SK-MEL-5 (cell line): ENCODE measurements around the gene SURF4. TPM values are rescaled to one million over a fixed set of nuclear protein-coding genes. Genes with fewer than 3 reads are reported as not detected.
A peak's percentile ranks its signal among the peaks of the same experiment; 100 is the strongest.
"Not testable (repeated sequence)": the region's sequence is repeated elsewhere in the genome, so short reads cannot be mapped to it uniquely, and the experiment has no call there.

Experiments
- DNase-seq: peaks from one replicate; pipeline ENCODE4 v3.0.0-alpha.2; 2016; ENCODE audit warnings: low read depth, low spot score
- in situ Hi-C: cut with HindIII; loops from 2 replicates; pipeline ENCODE4 v1.10.0; 2016; ENCODE audit warnings: low sequenced_read_pairs, high pct_unique_total_duplicates, low pct_unique_long_range_greater_than_20kb
- total RNA-seq: library from RNA; depleted of rRNA; stranded (reverse); fragments of >200 nt; shearing (Covaris generic); gene quantifications from 2 replicates; pipeline ENCODE4 v1.2.3, GENCODE V29; 2014

Gene SURF4
- total RNA-seq, 1 experiment from 2014 or later = 490 TPM

- no peak for DNase-seq
- in situ Hi-C loops = no loop called here
Observed at GRCh38 chr9:133402689-133403088, 26.8 kb upstream of the SURF4 start.

DNA sequence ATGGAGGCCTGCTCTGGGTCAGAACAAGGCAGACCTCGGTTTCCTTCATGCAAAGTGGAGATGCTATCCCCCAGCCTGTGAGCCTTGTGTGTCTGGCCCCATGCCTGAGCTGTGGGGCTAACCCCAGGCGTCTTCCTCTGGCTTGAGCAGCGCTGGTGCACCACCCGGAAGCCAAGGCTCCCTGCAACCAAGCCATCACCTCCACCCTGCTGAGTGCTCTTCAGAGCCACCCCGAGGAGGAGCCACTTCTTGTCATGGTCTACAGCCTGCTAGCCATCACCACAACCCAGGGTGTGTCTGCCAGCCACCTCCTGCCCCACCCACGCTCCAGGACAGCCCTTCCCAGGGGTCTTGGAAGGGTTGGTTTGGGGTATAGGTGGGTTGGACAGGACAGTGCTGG lies 25.7 kb upstream of the SURF4 start:
- in situ Hi-C loops = no loop called here
- DNase-seq = no peak

DNA sequence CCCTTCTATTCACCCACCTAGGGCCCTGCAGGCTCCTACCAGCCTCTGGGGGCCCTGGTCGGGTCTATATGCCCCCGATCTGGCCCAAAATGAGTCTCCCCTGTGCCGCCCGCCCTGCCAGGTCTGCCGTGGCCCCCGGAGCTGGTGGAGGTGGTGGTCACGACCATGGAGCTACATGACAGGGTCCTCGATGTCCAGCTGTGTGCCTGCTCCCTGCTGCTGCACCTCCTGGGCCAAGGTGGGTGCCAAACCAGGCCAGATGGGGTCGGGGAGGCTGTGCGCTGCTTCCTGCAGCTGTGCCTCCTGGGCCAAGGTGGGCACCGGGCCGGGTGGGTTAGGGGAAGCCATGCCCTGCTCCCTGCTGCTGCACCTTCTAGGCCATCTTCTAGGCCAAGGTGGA lies 24.4 kb upstream of the SURF4 start:
- in situ Hi-C loops = no loop called here
- DNase-seq = no peak

DNA sequence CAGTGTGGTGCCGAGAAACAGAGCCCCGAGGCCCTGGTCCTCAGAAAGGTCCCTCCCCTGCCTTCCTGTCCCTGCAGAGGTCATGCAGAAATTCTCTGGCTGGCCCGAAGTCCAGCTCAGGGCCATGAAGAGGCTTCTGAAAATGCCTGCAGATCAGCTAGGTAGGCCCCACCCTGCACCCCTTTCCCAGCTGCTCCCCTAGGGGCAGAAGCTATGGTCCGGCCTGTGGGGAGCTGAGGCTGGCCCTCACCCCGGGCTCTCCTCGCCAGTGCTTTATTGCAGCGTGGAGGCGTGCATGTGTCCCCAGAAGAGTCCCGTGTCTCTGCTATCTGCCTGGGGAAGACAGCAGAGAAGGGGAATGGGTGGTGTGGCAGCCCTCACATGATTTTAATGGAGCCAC lies 22.0 kb upstream of the SURF4 start:
- no peak for DNase-seq
- in situ Hi-C loops = no loop called here

DNA sequence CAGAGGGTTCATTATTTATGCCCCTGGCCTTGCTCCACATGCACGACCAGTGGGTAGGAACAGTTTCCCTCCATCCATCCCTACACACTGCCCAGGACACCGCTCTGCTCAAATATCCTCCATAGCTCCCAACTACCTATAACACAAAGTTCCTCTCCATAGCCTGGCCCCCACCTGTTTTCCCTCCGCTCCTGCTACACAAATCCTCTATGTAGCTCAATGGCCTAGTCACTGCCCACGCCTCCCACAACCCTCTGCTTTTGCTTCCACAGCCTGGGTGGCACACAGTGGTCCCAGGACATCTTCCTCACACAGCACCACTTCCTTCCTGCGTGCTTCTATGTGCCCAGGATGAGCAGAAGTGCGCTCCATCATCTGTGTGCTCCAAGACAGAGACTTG lies 21.5 kb upstream of the SURF4 start:
- in situ Hi-C loops = no loop called here
- DNase-seq = no peak

DNA sequence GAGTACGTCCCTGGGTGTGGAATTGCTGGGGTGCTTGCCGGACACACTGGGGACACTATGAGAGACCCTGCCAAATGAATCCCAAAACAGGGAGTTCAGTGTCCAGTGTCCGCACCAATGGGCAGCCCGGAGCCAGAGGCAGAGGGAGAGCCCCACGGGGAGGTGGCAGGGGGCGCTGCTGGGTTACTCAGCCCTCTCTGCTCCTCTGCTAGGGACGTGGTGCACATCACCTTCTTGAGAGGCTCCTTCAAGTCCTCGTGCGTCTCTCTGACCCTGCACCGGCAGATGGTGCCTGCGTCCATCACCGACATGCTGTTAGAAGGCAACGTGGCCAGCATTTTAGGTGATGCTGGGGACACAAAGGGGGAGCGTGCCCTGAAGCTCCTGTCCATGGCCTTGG lies 21.1 kb upstream of the SURF4 start:
- DNase-seq = peak; percentile 54
- in situ Hi-C loops = no loop called here

- no peak for DNase-seq
- in situ Hi-C loops = no loop called here
Observed at GRCh38 chr9:133394687-133395271, 18.9 kb upstream of the SURF4 start.

DNA sequence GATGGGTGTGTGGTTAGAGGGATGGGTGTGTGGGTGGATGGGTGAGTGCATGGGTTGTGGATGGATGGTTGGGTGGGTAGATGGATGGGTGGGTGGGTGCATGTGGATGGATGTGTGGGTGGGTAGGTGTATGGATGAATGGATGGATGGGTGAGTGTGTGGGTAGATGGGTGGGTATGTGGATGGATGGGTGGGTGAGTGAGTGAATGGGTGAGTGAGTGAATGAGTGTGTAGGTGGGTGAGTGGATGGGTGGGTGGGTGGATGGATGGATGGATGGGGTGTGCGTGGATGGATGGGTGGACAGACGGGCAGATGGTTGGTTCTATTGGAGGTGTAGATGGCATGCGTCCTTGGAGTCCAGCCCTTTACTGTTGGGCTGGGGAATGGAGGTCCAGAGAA lies 17.5 kb upstream of the SURF4 start:
- DNase-seq = no peak
- in situ Hi-C loops = no loop called here

DNA sequence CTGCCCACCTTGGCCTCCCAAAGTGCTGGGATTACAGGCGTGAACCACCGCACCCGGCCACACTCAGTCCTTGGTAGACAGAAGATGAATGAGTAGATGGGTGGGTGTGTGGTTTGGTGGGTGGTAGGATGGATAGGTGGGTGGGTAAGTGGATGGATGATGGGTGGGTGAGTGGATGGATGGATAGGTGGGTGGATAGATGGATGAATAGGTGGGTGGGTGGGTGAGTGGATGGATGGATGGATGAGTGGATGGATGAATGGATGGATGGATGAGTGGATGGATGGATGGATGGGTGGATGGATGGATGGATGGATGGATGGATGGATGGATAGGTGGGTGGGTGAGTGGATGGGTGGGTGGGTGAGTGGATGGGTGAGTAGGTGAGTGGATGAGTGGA lies 16.4 kb upstream of the SURF4 start:
- DNase-seq, in situ Hi-C loops: not testable (repeated sequence)

- DNase-seq, in situ Hi-C loops: not testable (repeated sequence)
Observed at GRCh38 chr9:133391449-133391848, 15.6 kb upstream of the SURF4 start.

DNA sequence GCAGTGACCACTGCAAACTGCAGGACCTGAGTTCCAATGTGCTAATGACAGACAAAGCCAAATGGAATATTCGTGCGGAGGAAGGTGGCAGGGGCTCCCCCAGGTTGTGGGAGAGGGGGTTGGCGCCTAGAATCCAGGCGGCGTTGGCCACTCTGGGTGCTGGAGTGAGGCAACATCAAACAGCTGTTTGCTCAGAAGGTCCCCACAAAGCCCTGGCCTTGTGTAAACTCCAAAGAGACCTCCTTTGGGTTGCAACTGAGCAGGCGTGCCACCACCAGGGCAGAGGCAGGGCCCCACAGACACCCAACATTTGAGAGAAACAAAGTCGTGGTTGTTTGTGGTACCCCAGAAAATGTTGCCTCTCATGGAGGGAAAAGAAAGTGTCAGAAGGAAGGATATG lies 14.9 kb upstream of the SURF4 start:
- DNase-seq = no peak
- in situ Hi-C loops = no loop called here

- DNase-seq = no peak
- in situ Hi-C loops = no loop called here
Observed at GRCh38 chr9:133389562-133389961, 13.7 kb upstream of the SURF4 start.

GRCh38 chr9:133389025-133389557 lies 13.2 kb upstream of the SURF4 start:
- DNase-seq = no peak
- in situ Hi-C loops = no loop called here

- no peak for DNase-seq
- in situ Hi-C loops = no loop called here
Observed at GRCh38 chr9:133387680-133388079, 11.8 kb upstream of the SURF4 start.

DNA sequence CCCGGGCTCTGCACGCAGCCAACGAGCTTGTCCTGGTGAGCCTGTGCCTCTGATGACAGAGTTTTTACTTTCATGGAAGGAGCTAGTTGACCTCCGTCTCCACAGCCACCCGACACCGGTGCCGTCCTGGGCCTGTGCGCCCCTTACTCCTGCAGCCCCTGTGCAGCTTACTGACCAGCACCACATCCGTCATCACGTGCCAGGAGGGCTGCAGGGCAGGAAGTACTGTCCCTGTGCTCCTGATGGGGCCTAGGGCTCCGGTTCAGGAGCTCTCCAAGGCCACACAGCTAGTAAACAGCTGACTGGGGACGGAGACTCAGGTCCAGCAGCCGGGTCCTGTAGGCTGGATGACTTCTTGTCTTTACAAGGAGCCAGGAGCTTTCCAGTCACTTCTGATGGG lies 10.5 kb upstream of the SURF4 start:
- in situ Hi-C loops = no loop called here
- no peak for DNase-seq

GRCh38 chr9:133385452-133385851 lies 9.6 kb upstream of the SURF4 start:
- no peak for DNase-seq
- in situ Hi-C loops = no loop called here

DNA sequence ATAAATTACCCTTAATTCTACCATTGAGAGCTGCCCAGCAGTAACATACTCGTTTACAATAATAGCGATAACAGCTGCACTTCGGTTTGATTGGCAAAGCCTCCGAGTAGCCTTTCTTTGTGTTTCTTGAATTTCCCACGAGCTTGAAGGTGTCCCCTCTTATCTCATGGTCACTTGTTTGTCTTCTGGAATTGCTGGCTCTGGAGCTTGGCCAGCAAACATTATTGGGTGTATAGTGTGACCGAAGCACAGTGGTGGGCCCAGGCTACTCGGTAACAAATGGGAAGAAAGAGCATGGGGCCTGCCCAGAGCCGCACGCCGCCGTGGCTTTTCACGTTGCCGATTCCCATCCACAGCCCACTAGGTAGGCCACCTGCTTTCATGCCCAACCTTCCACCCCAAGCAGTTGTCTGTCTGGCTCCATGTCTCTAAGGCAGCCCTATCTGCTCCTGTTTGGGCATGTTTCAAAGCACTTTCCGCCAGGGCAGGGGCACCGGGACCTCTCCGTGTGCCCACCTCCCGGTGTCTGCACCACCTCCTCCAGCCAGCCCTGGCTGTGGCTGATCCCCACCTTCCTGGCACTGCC lies 9.0 kb upstream of the SURF4 start:
- no peak for DNase-seq
- in situ Hi-C loops = no loop called here

GRCh38 chr9:133383438-133383837 lies 7.6 kb upstream of the SURF4 start:
- DNase-seq = no peak
- in situ Hi-C loops = no loop called here

GRCh38 chr9:133382507-133383141 lies 6.8 kb upstream of the SURF4 start:
- in situ Hi-C loops = no loop called here
- DNase-seq = no peak
